HepG2 (cell line): ENCODE results near the gene DUS2. TPM values are rescaled to one million over a fixed set of nuclear protein-coding genes. Genes with fewer than 3 reads are reported as not detected.

Source experiments
- CBX5 ChIP-seq: sonication (generic); formaldehyde crosslinking; IDR thresholded peaks from 2 replicates; pipeline ENCODE4 v1.4.0; 2020; ENCODE audit warnings: missing genetic modification reagents, borderline replicate concordance
- ELF1 ChIP-seq: sonication (generic); formaldehyde crosslinking; IDR thresholded peaks from 2 replicates; pipeline ENCODE4 v1.4.0; 2020; ENCODE audit warnings: missing genetic modification reagents
- FOXM1 ChIP-seq: sonication (generic); formaldehyde crosslinking; IDR thresholded peaks from 2 replicates; pipeline ENCODE4 v1.5.0; 2020; ENCODE audit warnings: missing genetic modification reagents
- HDAC6 ChIP-seq: fragments of 200-600 bp; sonication (generic); IDR thresholded peaks from 2 replicates; pipeline ENCODE4 v1.7.0; 2017; ENCODE audit warnings: mild to moderate bottlenecking, antibody characterized with exemption, low read length, low read depth
- HNRNPLL ChIP-seq: fragments of 200-400 bp; formaldehyde crosslinking; IDR thresholded peaks from 2 replicates; pipeline ENCODE4 v1.6.1; 2017; ENCODE audit warnings: mild to moderate bottlenecking, low read depth, low read length; ENCODE audit not compliant: poor library complexity, severe bottlenecking
- KLF11 ChIP-seq: IDR thresholded peaks from 2 replicates; pipeline ENCODE4 v1.6.1; 2016; ENCODE audit warnings: missing compliant biosample characterization
- MLLT10 ChIP-seq: sonication (generic); formaldehyde crosslinking; IDR thresholded peaks from 2 replicates; pipeline ENCODE4 v1.4.0; 2020; ENCODE audit warnings: missing genetic modification reagents
- MLX ChIP-seq: IDR thresholded peaks from 2 replicates; pipeline ENCODE4 v1.6.1; 2016
- MTA3 ChIP-seq: sonication (generic); formaldehyde crosslinking; IDR thresholded peaks from 2 replicates; pipeline ENCODE4 v1.4.0; 2020; ENCODE audit warnings: missing genetic modification reagents
- PAXIP1 ChIP-seq: sonication (generic); formaldehyde crosslinking; conservative IDR thresholded peaks from 2 replicates; pipeline ENCODE4 v1.4.0; 2020; ENCODE audit warnings: mild to moderate bottlenecking, missing genetic modification reagents, moderate library complexity
- SALL1 ChIP-seq: sonication (generic); formaldehyde crosslinking; IDR thresholded peaks from 2 replicates; pipeline ENCODE4 v1.8.0; 2022; ENCODE audit warnings: mild to moderate bottlenecking, missing genetic modification reagents
- SOX13 ChIP-seq, 3 experiments: fragments of 450-650 bp in 1 of 3; sonication (generic) in 1 of 3; formaldehyde crosslinking in 1 of 3; IDR thresholded peaks in 2 of 3; conservative IDR thresholded peaks in 1 of 3; 2 replicates each; pipeline versions ENCODE4 v1.5.0 to v1.6.1; 2016 to 2020; ENCODE audit warnings: antibody characterized with exemption in 1 of 3, mild to moderate bottlenecking in 1 of 3, missing compliant biosample characterization in 1 of 3, missing genetic modification reagents in 1 of 3, moderate library complexity in 1 of 3
- TRIM24 ChIP-seq: sonication (generic); formaldehyde crosslinking; IDR thresholded peaks from 2 replicates; pipeline ENCODE4 v1.8.0; 2022; ENCODE audit warnings: mild to moderate bottlenecking, missing genetic modification reagents
- ZKSCAN1 ChIP-seq: fragments of 150-350 bp; IDR thresholded peaks from 2 replicates; pipeline ENCODE4 v1.6.1; 2014; ENCODE audit warnings: low read length
- ZNF251 ChIP-seq: sonication (generic); formaldehyde crosslinking; IDR thresholded peaks from 2 replicates; pipeline ENCODE4 v1.9.0; 2021; ENCODE audit warnings: mild to moderate bottlenecking, missing genetic modification reagents
- ZNF446 ChIP-seq: sonication (generic); formaldehyde crosslinking; IDR thresholded peaks from 2 replicates; pipeline ENCODE4 v1.5.0; 2020; ENCODE audit warnings: mild to moderate bottlenecking, missing genetic modification reagents
- ZNF678 ChIP-seq: sonication (generic); formaldehyde crosslinking; IDR thresholded peaks from 2 replicates; pipeline ENCODE4 v1.4.0; 2020; ENCODE audit warnings: mild to moderate bottlenecking, missing genetic modification reagents
- ZNF724P ChIP-seq: sonication (generic); formaldehyde crosslinking; IDR thresholded peaks from 2 replicates; pipeline ENCODE4 v1.8.0; 2022; ENCODE audit warnings: missing genetic modification reagents, borderline replicate concordance
- ZNF75D ChIP-seq: sonication (generic); formaldehyde crosslinking; IDR thresholded peaks from 2 replicates; pipeline ENCODE4 v1.8.1; 2023; ENCODE audit warnings: missing genetic modification reagents, mild to moderate bottlenecking, borderline replicate concordance
- polyA plus RNA-seq, 8 experiments: library from polyadenylated mRNA; depleted of rRNA in 3 of 8; stranded (reverse) in 7 of 8; unstranded in 1 of 8; fragments of >200 nt; fragmentation: Illumina TruSeq in 4 of 8; extraction: Trizol in 4 of 8; gene quantifications; 2 replicates each; pipeline versions ENCODE4 v1.2.1 to v1.2.3, GENCODE V29; 2011 to 2016; ENCODE audit warnings: low read depth in 4 of 8, missing spikeins in 1 of 8, mixed read lengths in 1 of 8; ENCODE audit not compliant: insufficient read depth in 1 of 8
- total RNA-seq, 5 experiments: library from RNA; depleted of rRNA; stranded (reverse); fragments of >200 nt; fragmentation: Illumina TruSeq; extraction: Trizol; gene quantifications; 2 replicates each; pipeline ENCODE4 v1.2.3, GENCODE V29; 2016; ENCODE audit warnings: low read depth in 1 of 5
- TF ChIP-seq, protein P1 (sequence below): sonication (generic); formaldehyde crosslinking; conservative IDR thresholded peaks from 2 replicates; pipeline ENCODE4 v1.4.0; 2020; ENCODE audit warnings: missing genetic modification reagents
- TF ChIP-seq, protein P2 (sequence below): sonication (generic); formaldehyde crosslinking; IDR thresholded peaks from 2 replicates; pipeline ENCODE4 v1.4.0; 2020; ENCODE audit warnings: missing genetic modification reagents, borderline replicate concordance

DUS2 gene
- total and polyA plus RNA-seq, 2 of the 13 experiments (the other 11 are each of a cell fraction or from before 2014, with no cell fraction given), result 17.8 to 25.1 TPM

DNA sequence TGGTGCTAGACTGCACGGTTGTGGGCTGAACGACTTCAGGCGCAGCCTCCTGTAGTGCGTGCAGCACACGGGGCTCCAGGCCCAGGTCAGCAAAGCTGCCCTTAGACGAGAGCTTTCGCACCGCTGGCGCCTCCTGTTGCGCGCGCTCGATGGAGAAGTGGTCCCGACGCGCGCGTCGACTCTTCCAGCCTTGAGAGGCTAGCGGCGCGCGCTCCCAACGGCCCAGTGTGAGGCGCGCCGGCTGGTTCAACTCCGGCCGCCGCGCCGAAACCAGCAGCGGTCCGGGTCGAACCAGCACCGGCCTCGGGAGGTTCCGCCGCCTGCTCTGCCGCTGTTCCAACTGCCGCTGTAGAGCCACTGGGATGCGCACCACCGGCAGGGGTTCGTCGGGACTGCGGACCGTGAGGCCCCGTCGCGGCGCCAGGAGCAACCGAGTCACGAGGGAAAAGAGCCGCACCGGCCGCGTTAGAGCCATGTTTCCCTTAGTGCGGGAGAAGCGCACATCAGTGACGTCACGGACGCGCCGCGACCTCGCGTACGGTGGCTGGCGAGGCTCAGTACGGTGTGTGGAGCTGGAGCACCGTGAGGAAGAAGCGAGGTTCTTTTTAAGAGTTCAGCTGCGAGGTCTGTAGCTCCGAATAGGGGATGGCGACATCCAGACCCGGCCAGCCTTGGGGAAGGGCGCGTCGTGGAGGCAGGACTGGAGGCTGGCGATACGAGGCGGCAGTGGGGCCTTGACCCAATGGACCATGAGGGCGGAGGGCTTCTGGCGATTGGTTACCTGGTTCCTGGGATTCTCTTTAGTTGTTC is at the start of gene DUS2, which contains the start of gene DDX28 (continued):
- TF ChIP-seq, protein P1, sequence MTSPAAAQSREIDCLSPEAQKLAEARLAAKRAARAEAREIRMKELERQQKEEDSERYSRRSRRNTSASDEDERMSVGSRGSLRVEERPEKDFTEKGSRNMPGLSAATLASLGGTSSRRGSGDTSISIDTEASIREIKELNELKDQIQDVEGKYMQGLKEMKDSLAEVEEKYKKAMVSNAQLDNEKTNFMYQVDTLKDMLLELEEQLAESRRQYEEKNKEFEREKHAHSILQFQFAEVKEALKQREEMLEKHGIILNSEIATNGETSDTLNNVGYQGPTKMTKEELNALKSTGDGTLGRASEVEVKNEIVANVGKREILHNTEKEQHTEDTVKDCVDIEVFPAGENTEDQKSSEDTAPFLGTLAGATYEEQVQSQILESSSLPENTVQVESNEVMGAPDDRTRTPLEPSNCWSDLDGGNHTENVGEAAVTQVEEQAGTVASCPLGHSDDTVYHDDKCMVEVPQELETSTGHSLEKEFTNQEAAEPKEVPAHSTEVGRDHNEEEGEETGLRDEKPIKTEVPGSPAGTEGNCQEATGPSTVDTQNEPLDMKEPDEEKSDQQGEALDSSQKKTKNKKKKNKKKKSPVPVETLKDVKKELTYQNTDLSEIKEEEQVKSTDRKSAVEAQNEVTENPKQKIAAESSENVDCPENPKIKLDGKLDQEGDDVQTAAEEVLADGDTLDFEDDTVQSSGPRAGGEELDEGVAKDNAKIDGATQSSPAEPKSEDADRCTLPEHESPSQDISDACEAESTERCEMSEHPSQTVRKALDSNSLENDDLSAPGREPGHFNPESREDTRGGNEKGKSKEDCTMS, result 0 out of 2 replicates have a peak, but pooled peaks have one; percentile 44
- TF ChIP-seq HDAC6, result no peak
- peak; percentile 39; the same call in 1 of the 2 replicates for TF ChIP-seq MLX (CRISPR knock-in tag)
- 0 out of 2 replicates have a peak, but pooled peaks have one; percentile 29 for TF ChIP-seq FOXM1
- no peak for TF ChIP-seq TRIM24 (CRISPR knock-in tag)
- TF ChIP-seq CBX5 (CRISPR knock-in tag), result peak; percentile 96
- TF ChIP-seq ELF1 (CRISPR knock-in tag), result peak; percentile 87
- TF ChIP-seq, protein P2, sequence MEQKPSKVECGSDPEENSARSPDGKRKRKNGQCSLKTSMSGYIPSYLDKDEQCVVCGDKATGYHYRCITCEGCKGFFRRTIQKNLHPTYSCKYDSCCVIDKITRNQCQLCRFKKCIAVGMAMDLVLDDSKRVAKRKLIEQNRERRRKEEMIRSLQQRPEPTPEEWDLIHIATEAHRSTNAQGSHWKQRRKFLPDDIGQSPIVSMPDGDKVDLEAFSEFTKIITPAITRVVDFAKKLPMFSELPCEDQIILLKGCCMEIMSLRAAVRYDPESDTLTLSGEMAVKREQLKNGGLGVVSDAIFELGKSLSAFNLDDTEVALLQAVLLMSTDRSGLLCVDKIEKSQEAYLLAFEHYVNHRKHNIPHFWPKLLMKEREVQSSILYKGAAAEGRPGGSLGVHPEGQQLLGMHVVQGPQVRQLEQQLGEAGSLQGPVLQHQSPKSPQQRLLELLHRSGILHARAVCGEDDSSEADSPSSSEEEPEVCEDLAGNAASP, result peak; percentile 86
- peak; percentile 75 for TF ChIP-seq ZKSCAN1
- no peak for TF ChIP-seq SOX13 (IDR thresholded peaks at IDR 0.05)
- TF ChIP-seq SOX13 (CRISPR knock-in tag; conservative IDR thresholded peaks at IDR 0.05 in 1 of 2, IDR thresholded peaks at IDR 0.05 in 1 of 2), result peak in 1 of 2 experiments; percentile 59; a peak in 2 of 4 replicates
- no peak for TF ChIP-seq ZNF75D (CRISPR knock-in tag)
- peak; percentile 75 for TF ChIP-seq HNRNPLL
- TF ChIP-seq SALL1, result peak; percentile 93
- TF ChIP-seq ZNF724P (CRISPR knock-in tag), result no peak
- TF ChIP-seq ZNF678, result peak; percentile 67; the same call in 1 of the 2 replicates
- TF ChIP-seq ZNF251, result 0 out of 2 replicates have a peak, but pooled peaks have one; percentile 30
- TF ChIP-seq KLF11 (CRISPR knock-in tag), result peak; percentile 60; the same call in 1 of the 2 replicates
- TF ChIP-seq ZNF446 (CRISPR knock-in tag), result peak; percentile 87
- TF ChIP-seq MTA3, result no peak
- no peak for TF ChIP-seq MLLT10 (CRISPR knock-in tag)
- TF ChIP-seq PAXIP1 (CRISPR knock-in tag), result peak; percentile 56
